C4-2B (cell line): ENCODE results near the gene SCYGR1.
A peak's percentile ranks its signal among the peaks of the same experiment; 100 is the strongest.

Experiments
- H3K27ac ChIP-seq: fragments of 450-650 bp; 2 replicates; pipeline ENCODE4 v1.5.1; 2017
- CTCF ChIP-seq: fragments of 450-650 bp; conservative IDR thresholded peaks from 2 replicates; pipeline ENCODE4 v1.5.1; 2017; ENCODE audit warnings: mild to moderate bottlenecking
- ZFX ChIP-seq: fragments of 450-650 bp; IDR thresholded peaks from 2 replicates; pipeline ENCODE4 v1.6.1; 2017

SCYGR1 gene

GRCh38 chr2:227398684-227399670 lies 11.2 kb upstream of the SCYGR1 start:
- TF ChIP-seq ZFX (no peak), CTCF (no peak)
- H3K27ac ChIP-seq, result peak overlapping the region; percentile 10; the same call in 1 of the 2 replicates

GRCh38 chr2:227397562-227397961 lies 9.8 kb upstream of the SCYGR1 start:
- H3K27ac ChIP-seq, result no peak overlapping the region
- TF ChIP-seq ZFX (no peak), CTCF (no peak)

- no peak for TF ChIP-seq CTCF
- TF ChIP-seq ZFX, result no peak
- H3K27ac ChIP-seq, result no peak overlapping the region
Observed at GRCh38 chr2:227395556-227395955, 7.8 kb upstream of the SCYGR1 start.

- TF ChIP-seq CTCF, result no peak
- TF ChIP-seq ZFX, result no peak
- H3K27ac ChIP-seq, result no peak overlapping the region
Observed at GRCh38 chr2:227394401-227394800, 6.7 kb upstream of the SCYGR1 start.

GRCh38 chr2:227390468-227391256 lies 2.9 kb upstream of the SCYGR1 start:
- TF ChIP-seq ZFX (no peak), CTCF (no peak)
- H3K27ac ChIP-seq, result no peak overlapping the region

GRCh38 chr2:227389661-227390060 lies 1.9 kb upstream of the SCYGR1 start:
- no peak overlapping the region for H3K27ac ChIP-seq
- TF ChIP-seq CTCF (no peak), ZFX (no peak)

GRCh38 chr2:227389231-227389630 lies 1.5 kb upstream of the SCYGR1 start:
- TF ChIP-seq ZFX (no peak), CTCF (no peak)
- no peak overlapping the region for H3K27ac ChIP-seq
